Activated T-helper 17 cell treated with anti-CD3 and anti-CD28 coated beads, Interleukin-2, amount 50 U/mL, for 72 hours (primary cell): Measurements from ENCODE around the gene URI1. TPM values are rescaled to one million over a fixed set of nuclear protein-coding genes. Genes with fewer than 3 reads are reported as not detected.

Experiments
- ATAC-seq: fragments of 150-1000 bp; cut with Tn5 transposase; replicated peaks from 2 replicates; pipeline ENCODE4 v1.10.0; 2021; ENCODE audit warnings: mild to moderate bottlenecking, moderate library complexity
- H3K27ac Mint-ChIP-seq: one replicate; pipeline ENCODE4 v1.8.0; 2022; ENCODE audit warnings: mixed read lengths
- H3K27me3 Mint-ChIP-seq: one replicate; pipeline ENCODE4 v1.8.0; 2022; ENCODE audit warnings: mixed read lengths
- H3K36me3 Mint-ChIP-seq: one replicate; pipeline ENCODE4 v1.8.0; 2022; ENCODE audit warnings: low read depth, mild to moderate bottlenecking, mixed read lengths
- H3K4me1 Mint-ChIP-seq: one replicate; pipeline ENCODE4 v1.8.0; 2022; ENCODE audit warnings: mixed read lengths
- H3K4me3 Mint-ChIP-seq: one replicate; pipeline ENCODE4 v1.8.0; 2022; ENCODE audit warnings: mild to moderate bottlenecking, mixed read lengths
- H3K9me3 Mint-ChIP-seq: one replicate; pipeline ENCODE4 v1.8.0; 2022; ENCODE audit warnings: mixed read lengths
- total RNA-seq, 2 donors: library from RNA; stranded (reverse); gene quantifications; one replicate each; pipeline ENCODE4 v1.2.3, GENCODE V29; 2022

URI1 gene
- total RNA-seq, 2 donors from 2014 or later = 61.8 to 72.8 TPM

GRCh38 chr19:29927944-29928625 lies 14.0 kb upstream of the URI1 start:
- no peaks in the 10 kb centered on the region for H3K36me3 Mint-ChIP-seq
- H3K4me3 Mint-ChIP-seq = no peak overlapping the region
- peak; percentile 42 for ATAC-seq

GRCh38 chr19:29928831-29929230 lies 13.2 kb upstream of the URI1 start:
- Mint-ChIP-seq H3K4me3 (no peak overlapping the region), H3K27me3 (peaks cover 6% of the 10 kb centered on the region), H3K27ac (no peak overlapping the region), H3K36me3 (no peaks in the 10 kb centered on the region), H3K9me3 (no peaks in the 10 kb centered on the region), H3K4me1 (no peaks in the 10 kb centered on the region)
- ATAC-seq = no peak

More at GRCh38 chr19:29927944-29928625, 14.0 kb upstream of the URI1 start:
- no peak overlapping the region for H3K27ac Mint-ChIP-seq
- no peaks in the 10 kb centered on the region for H3K9me3 Mint-ChIP-seq
- no peaks in the 10 kb centered on the region for H3K4me1 Mint-ChIP-seq
- peaks cover 6% of the 10 kb centered on the region for H3K27me3 Mint-ChIP-seq

GRCh38 chr19:29934257-29934656 lies 7.8 kb upstream of the URI1 start:
- Mint-ChIP-seq H3K27me3 (peaks cover 6% of the 10 kb centered on the region), H3K4me1 (no peaks in the 10 kb centered on the region), H3K4me3 (no peak overlapping the region), H3K27ac (no peak overlapping the region), H3K36me3 (no peaks in the 10 kb centered on the region), H3K9me3 (peaks cover 11% of the 10 kb centered on the region)
- no peak for ATAC-seq

GRCh38 chr19:29934781-29935180 lies 7.3 kb upstream of the URI1 start:
- Mint-ChIP-seq H3K27me3 (peaks cover 10% of the 10 kb centered on the region), H3K4me3 (no peak overlapping the region), H3K36me3 (no peaks in the 10 kb centered on the region), H3K9me3 (peaks cover 11% of the 10 kb centered on the region), H3K4me1 (no peaks in the 10 kb centered on the region), H3K27ac (no peak overlapping the region)
- ATAC-seq = no peak

- Mint-ChIP-seq H3K27me3 (peaks cover 11% of the 10 kb centered on the region), H3K36me3 (no peaks in the 10 kb centered on the region), H3K27ac (no peak overlapping the region), H3K9me3 (peaks cover 11% of the 10 kb centered on the region), H3K4me3 (no peak overlapping the region), H3K4me1 (peaks cover 6% of the 10 kb centered on the region)
- no peak for ATAC-seq
These were observed 5.6 kb upstream of the URI1 start for GRCh38 chr19:29936409-29936808.

GRCh38 chr19:29939628-29940027 lies 2.4 kb upstream of the URI1 start:
- Mint-ChIP-seq H3K36me3 (peaks cover 14% of the 10 kb centered on the region), H3K4me1 (peaks cover 12% of the 10 kb centered on the region), H3K27me3 (peaks cover 11% of the 10 kb centered on the region), H3K4me3 (no peak overlapping the region), H3K27ac (no peak overlapping the region), H3K9me3 (peaks cover 11% of the 10 kb centered on the region)
- ATAC-seq = no peak

GRCh38 chr19:29940971-29941585 lies 961 bp upstream of the URI1 start:
- Mint-ChIP-seq H3K27me3 (peaks cover 11% of the 10 kb centered on the region), H3K4me1 (peaks cover 21% of the 10 kb centered on the region), H3K4me3 (peak overlapping the region; percentile 77), H3K9me3 (peaks cover 7% of the 10 kb centered on the region), H3K27ac (peak overlapping the region; percentile 71), H3K36me3 (peaks cover 22% of the 10 kb centered on the region)
- no peak for ATAC-seq

GRCh38 chr19:29942404-29943261 lies 594 bp downstream of the URI1 start:
- H3K27ac Mint-ChIP-seq = peak overlapping the region; percentile 77
- peak; percentile 73 for ATAC-seq

GRCh38 chr19:29943615-29944014 lies 1.6 kb downstream of the URI1 start:
- H3K27me3 Mint-ChIP-seq = peaks cover 5% of the 10 kb centered on the region
- H3K36me3 Mint-ChIP-seq = peaks cover 33% of the 10 kb centered on the region
- H3K4me3 Mint-ChIP-seq = peak overlapping the region; percentile 75
- H3K27ac Mint-ChIP-seq = peak overlapping the region; percentile 77
- no peaks in the 10 kb centered on the region for H3K9me3 Mint-ChIP-seq
- no peak for ATAC-seq
- H3K4me1 Mint-ChIP-seq = peaks cover 40% of the 10 kb centered on the region

More at GRCh38 chr19:29942404-29943261, 594 bp downstream of the URI1 start:
- H3K9me3 Mint-ChIP-seq = no peaks in the 10 kb centered on the region
- peaks cover 32% of the 10 kb centered on the region for H3K4me1 Mint-ChIP-seq
- peak overlapping the region; percentile 75 for H3K4me3 Mint-ChIP-seq
- peaks cover 26% of the 10 kb centered on the region for H3K36me3 Mint-ChIP-seq
- H3K27me3 Mint-ChIP-seq = peaks cover 5% of the 10 kb centered on the region

GRCh38 chr19:29944390-29945012 lies 2.5 kb downstream of the URI1 start:
- peaks cover 33% of the 10 kb centered on the region for H3K36me3 Mint-ChIP-seq
- peak overlapping the region; percentile 75 for H3K4me3 Mint-ChIP-seq
- H3K9me3 Mint-ChIP-seq = no peaks in the 10 kb centered on the region
- H3K27ac Mint-ChIP-seq = peak overlapping the region; percentile 77
- ATAC-seq = peak; percentile 31
- peaks cover 40% of the 10 kb centered on the region for H3K4me1 Mint-ChIP-seq
- H3K27me3 Mint-ChIP-seq = peaks cover 3% of the 10 kb centered on the region

GRCh38 chr19:29945017-29945416 lies 3.0 kb downstream of the URI1 start:
- H3K27me3 Mint-ChIP-seq = no peaks in the 10 kb centered on the region
- H3K36me3 Mint-ChIP-seq = peaks cover 34% of the 10 kb centered on the region
- peak overlapping the region; percentile 77 for H3K27ac Mint-ChIP-seq
- no peaks in the 10 kb centered on the region for H3K9me3 Mint-ChIP-seq
- H3K4me3 Mint-ChIP-seq = peak overlapping the region; percentile 75
- ATAC-seq = peak; percentile 41
- H3K4me1 Mint-ChIP-seq = peaks cover 41% of the 10 kb centered on the region

GRCh38 chr19:29945433-29945832 lies 3.4 kb downstream of the URI1 start:
- no peak for ATAC-seq
- Mint-ChIP-seq H3K27ac (peak overlapping the region; percentile 77), H3K4me3 (peak overlapping the region; percentile 75), H3K4me1 (peaks cover 45% of the 10 kb centered on the region), H3K36me3 (peaks cover 38% of the 10 kb centered on the region), H3K27me3 (no peaks in the 10 kb centered on the region), H3K9me3 (no peaks in the 10 kb centered on the region)

- Mint-ChIP-seq H3K27ac (peak overlapping the region; percentile 91), H3K4me3 (peak overlapping the region; percentile 79), H3K36me3 (peaks cover 49% of the 10 kb centered on the region), H3K4me1 (peaks cover 46% of the 10 kb centered on the region), H3K27me3 (no peaks in the 10 kb centered on the region), H3K9me3 (no peaks in the 10 kb centered on the region)
- ATAC-seq = no peak
These were observed 4.6 kb downstream of the URI1 start for GRCh38 chr19:29946645-29947044.

- peak; percentile 80 for ATAC-seq
These were observed 5.8 kb downstream of the URI1 start for GRCh38 chr19:29947871-29948270.

More at GRCh38 chr19:29947871-29948270, 5.8 kb downstream of the URI1 start:
- Mint-ChIP-seq H3K4me3 (peak overlapping the region; percentile 79), H3K4me1 (peaks cover 50% of the 10 kb centered on the region), H3K36me3 (peaks cover 49% of the 10 kb centered on the region), H3K9me3 (no peaks in the 10 kb centered on the region), H3K27me3 (no peaks in the 10 kb centered on the region), H3K27ac (peak overlapping the region; percentile 91)
